IPS-15b (cell line): ENCODE measurements around the gene NBEA.

Experiments used
- H3K27me3 ChIP-seq: one replicate; pipeline ENCODE4 v1.6.1; 2013; ENCODE audit warnings: low read length; ENCODE audit not compliant: control insufficient read depth, insufficient read depth
- H3K36me3 ChIP-seq: one replicate; pipeline ENCODE4 v1.6.1; 2013; ENCODE audit warnings: low read length; ENCODE audit not compliant: control insufficient read depth, insufficient read depth
- H3K4me1 ChIP-seq: one replicate; pipeline ENCODE4 v1.6.1; 2013; ENCODE audit warnings: mild to moderate bottlenecking, low read length; ENCODE audit not compliant: control insufficient read depth, insufficient read depth
- H3K4me3 ChIP-seq: one replicate; pipeline ENCODE4 v1.5.1; 2013; ENCODE audit warnings: low read depth, low read length
- H3K9ac ChIP-seq: one replicate; pipeline ENCODE4 v1.6.1; 2013; ENCODE audit warnings: low read depth, mild to moderate bottlenecking, low read length
- H3K9me3 ChIP-seq: one replicate; pipeline ENCODE4 v1.6.1; 2013; ENCODE audit warnings: mild to moderate bottlenecking, low read length; ENCODE audit not compliant: control insufficient read depth, insufficient read depth

Gene NBEA

GRCh38 chr13:35594096-35594495 lies 652.0 kb downstream of the NBEA start:
- Histone ChIP-seq H3K27me3 (no peaks in the 10 kb centered on the region), H3K9me3 (no peaks in the 10 kb centered on the region), H3K4me1 (peaks cover 14% of the 10 kb centered on the region), H3K9ac (no peak overlapping the region), H3K4me3 (no peak overlapping the region), H3K36me3 (no peaks in the 10 kb centered on the region)

DNA sequence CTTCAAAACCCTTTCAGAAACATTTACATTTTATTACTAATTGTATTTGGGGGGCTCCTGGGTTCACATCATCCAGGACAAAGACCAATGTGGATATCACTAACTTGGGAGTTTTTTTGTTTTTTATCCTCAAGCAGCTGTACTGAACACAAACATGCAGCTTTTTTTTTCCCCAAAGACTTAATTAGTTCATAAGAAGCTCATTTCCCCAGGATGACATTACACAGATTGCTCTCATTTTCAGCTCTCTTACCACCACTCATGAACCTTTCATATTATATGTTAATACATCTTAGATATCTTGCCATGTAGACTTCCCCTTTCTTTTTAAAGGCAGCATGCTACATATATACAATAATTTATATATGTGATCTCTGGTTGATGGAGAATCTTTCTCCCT lies 653.1 kb downstream of the NBEA start:
- H3K9ac ChIP-seq: no peak overlapping the region
- H3K4me1 ChIP-seq: peaks cover 17% of the 10 kb centered on the region
- no peak overlapping the region for H3K4me3 ChIP-seq
- H3K27me3 ChIP-seq: no peaks in the 10 kb centered on the region
- H3K36me3 ChIP-seq: no peaks in the 10 kb centered on the region
- no peaks in the 10 kb centered on the region for H3K9me3 ChIP-seq

- H3K27me3 ChIP-seq: no peaks in the 10 kb centered on the region
- H3K4me1 ChIP-seq: peaks cover 17% of the 10 kb centered on the region
- H3K9ac ChIP-seq: no peak overlapping the region
- no peak overlapping the region for H3K4me3 ChIP-seq
- H3K36me3 ChIP-seq: no peaks in the 10 kb centered on the region
- H3K9me3 ChIP-seq: no peaks in the 10 kb centered on the region
These were observed 654.4 kb downstream of the NBEA start for GRCh38 chr13:35596321-35597030.

DNA sequence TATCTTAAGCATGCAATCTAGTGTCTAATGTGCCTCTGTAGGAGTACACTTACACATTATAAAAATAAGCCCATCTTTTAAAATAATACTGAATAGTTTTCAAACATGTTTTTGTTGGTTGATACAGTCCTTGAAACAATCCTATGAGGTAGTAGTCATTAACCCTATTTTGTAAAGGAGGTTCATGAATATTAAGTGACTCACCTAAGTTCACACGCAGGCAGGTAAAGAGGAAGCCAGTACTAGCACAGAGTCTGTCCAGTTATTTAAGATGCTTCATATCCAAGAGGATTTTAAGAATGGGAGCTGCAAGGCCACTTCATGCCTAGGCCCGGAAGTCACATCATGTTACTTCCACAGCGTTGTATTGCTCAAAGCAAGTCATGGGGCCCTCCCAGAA lies 655.4 kb downstream of the NBEA start:
- Histone ChIP-seq H3K9ac (no peak overlapping the region), H3K27me3 (no peaks in the 10 kb centered on the region), H3K9me3 (no peaks in the 10 kb centered on the region), H3K4me1 (peaks cover 9% of the 10 kb centered on the region), H3K4me3 (no peak overlapping the region), H3K36me3 (no peaks in the 10 kb centered on the region)

GRCh38 chr13:35598233-35598632 lies 656.2 kb downstream of the NBEA start:
- H3K36me3 ChIP-seq: no peaks in the 10 kb centered on the region
- no peak overlapping the region for H3K9ac ChIP-seq
- H3K4me3 ChIP-seq: no peak overlapping the region
- peaks cover 3% of the 10 kb centered on the region for H3K4me1 ChIP-seq
- H3K27me3 ChIP-seq: no peaks in the 10 kb centered on the region
- no peaks in the 10 kb centered on the region for H3K9me3 ChIP-seq

GRCh38 chr13:35598790-35599369 lies 656.8 kb downstream of the NBEA start:
- H3K4me3 ChIP-seq: no peak overlapping the region
- H3K9me3 ChIP-seq: no peaks in the 10 kb centered on the region
- no peaks in the 10 kb centered on the region for H3K27me3 ChIP-seq
- no peak overlapping the region for H3K9ac ChIP-seq
- H3K36me3 ChIP-seq: no peaks in the 10 kb centered on the region
- peaks cover 3% of the 10 kb centered on the region for H3K4me1 ChIP-seq

DNA sequence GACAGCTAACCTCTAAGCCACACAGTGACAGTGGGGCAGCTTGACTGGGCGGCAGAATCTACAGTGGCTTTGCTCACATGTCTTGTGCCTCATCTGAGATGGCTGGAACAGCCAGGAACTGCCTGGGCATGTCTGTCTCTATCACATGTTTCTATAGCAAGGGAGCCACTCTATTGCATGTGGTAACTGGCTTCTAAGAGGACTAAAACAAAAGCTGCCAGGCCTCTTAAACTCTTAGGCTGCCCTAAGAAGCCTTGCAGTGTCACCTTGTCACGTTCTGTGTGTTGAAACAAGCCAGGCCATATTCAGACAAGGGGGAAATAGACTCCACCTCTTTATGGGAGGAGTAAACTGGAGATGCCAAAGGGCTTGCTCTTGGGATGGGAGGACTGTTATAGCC lies 657.3 kb downstream of the NBEA start:
- Histone ChIP-seq H3K27me3 (no peaks in the 10 kb centered on the region), H3K4me3 (no peak overlapping the region), H3K9me3 (no peaks in the 10 kb centered on the region), H3K4me1 (peaks cover 3% of the 10 kb centered on the region), H3K36me3 (no peaks in the 10 kb centered on the region), H3K9ac (no peak overlapping the region)

DNA sequence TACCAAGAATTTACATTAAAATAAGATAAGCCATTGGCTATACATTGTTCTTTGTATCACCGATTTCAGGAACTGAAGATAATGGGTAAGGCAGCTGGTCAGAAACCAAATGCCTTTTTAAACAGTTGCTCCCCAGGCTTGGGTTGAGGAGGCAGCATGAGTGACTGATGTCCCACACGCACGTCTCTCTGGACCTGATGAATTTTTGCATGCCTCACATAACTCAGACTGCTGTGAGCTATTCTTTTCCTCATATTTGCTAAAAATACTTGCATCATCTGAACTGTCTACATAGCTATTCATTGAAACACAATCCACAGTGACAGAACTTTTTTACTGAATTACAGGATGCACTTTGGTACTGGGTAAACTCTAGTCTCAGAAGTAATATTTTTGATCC lies 658.1 kb downstream of the NBEA start:
- no peak overlapping the region for H3K9ac ChIP-seq
- H3K9me3 ChIP-seq: no peaks in the 10 kb centered on the region
- H3K4me1 ChIP-seq: peaks cover 3% of the 10 kb centered on the region
- no peaks in the 10 kb centered on the region for H3K27me3 ChIP-seq
- no peaks in the 10 kb centered on the region for H3K36me3 ChIP-seq
- H3K4me3 ChIP-seq: no peak overlapping the region

DNA sequence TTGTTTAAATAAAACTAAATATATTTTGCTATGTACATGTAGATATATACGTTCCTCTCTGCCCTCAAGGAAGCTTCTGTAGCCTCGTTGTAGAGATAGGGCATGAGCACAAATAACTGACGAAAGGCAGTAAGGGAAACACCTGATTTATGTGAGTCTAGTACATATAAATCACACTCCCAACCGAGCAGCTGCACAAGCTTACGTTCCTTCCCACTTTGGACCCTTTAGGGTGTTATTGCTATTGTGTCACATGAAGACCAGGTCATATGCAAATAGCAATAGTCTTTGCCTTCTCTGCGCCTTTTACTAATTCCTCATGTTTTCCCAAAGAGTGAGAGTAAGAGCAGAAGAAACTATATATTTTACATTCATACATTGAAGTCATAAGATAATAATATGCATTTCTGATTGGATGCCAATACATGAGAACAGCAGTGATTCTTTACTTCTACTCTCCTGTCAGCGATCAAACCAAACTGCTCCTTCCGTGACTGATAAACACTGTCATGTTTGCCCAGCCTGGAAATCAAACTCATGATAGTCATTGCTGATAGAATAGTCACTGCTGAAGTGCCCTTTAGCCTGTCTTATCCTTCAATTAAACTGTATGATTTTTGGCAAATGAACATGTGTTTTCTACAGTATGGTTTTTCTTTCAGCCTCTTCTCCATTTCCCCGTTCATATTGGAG lies 661.7 kb downstream of the NBEA start:
- H3K9me3 ChIP-seq: no peaks in the 10 kb centered on the region
- H3K27me3 ChIP-seq: no peaks in the 10 kb centered on the region
- no peaks in the 10 kb centered on the region for H3K36me3 ChIP-seq
- H3K4me3 ChIP-seq: no peak overlapping the region
- H3K4me1 ChIP-seq: peaks cover 3% of the 10 kb centered on the region
- no peak overlapping the region for H3K9ac ChIP-seq

DNA sequence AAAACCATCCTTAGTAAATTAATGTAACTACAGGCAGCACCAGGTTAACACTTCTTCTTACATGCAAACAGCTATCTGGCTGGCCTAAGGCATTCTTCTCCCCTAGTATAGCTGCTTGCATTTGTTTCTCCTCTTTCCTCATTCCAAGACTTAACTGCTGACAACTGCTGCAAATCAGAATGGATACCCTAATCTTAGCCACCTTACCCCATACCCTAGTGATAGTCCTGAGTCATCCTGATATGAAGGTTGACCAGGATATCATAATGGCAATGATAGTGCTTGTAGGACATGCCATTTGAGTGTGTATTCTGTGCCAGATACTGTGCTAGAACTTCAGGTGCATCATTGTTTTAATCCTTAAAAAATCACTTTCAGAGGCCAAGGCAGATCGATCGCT lies 672.6 kb downstream of the NBEA start:
- no peaks in the 10 kb centered on the region for H3K36me3 ChIP-seq
- no peaks in the 10 kb centered on the region for H3K27me3 ChIP-seq
- no peak overlapping the region for H3K9ac ChIP-seq
- H3K9me3 ChIP-seq: no peaks in the 10 kb centered on the region
- no peak overlapping the region for H3K4me3 ChIP-seq
- H3K4me1 ChIP-seq: peaks cover 4% of the 10 kb centered on the region

DNA sequence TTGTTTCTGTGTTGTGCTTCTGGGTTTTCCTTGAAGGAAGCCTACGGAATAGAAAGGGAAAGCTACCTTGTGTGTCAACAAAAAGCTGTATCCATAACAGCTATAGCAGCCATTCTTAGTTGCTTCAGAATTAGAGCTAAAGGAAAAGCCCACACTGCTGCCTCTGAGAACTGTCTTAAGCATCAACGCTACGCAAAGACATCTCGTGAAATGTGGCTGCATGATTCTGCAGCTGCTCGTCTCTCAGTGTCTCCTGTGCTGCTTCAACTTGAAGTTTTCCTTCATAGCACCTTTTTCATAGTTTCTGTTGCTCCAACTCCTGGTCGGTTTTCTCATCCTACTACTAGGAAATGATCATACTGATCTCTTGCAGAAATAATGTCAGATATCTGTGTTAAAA lies 675.4 kb downstream of the NBEA start:
- no peak overlapping the region for H3K4me3 ChIP-seq
- no peaks in the 10 kb centered on the region for H3K9me3 ChIP-seq
- H3K27me3 ChIP-seq: no peaks in the 10 kb centered on the region
- H3K4me1 ChIP-seq: peaks cover 4% of the 10 kb centered on the region
- H3K9ac ChIP-seq: no peak overlapping the region
- H3K36me3 ChIP-seq: no peaks in the 10 kb centered on the region

GRCh38 chr13:35618565-35619083 lies 676.6 kb downstream of the NBEA start:
- H3K36me3 ChIP-seq: no peaks in the 10 kb centered on the region
- peaks cover 4% of the 10 kb centered on the region for H3K4me1 ChIP-seq
- no peaks in the 10 kb centered on the region for H3K9me3 ChIP-seq
- no peak overlapping the region for H3K4me3 ChIP-seq
- no peak overlapping the region for H3K9ac ChIP-seq
- H3K27me3 ChIP-seq: no peaks in the 10 kb centered on the region
